Measurements from ENCODE around the gene SNRNP200.
"Not testable (repeated sequence)": the region's sequence is repeated elsewhere in the genome, so short reads cannot be mapped to it uniquely, and the experiment has no call there.

SNRNP200 gene

GRCh38 chr2:96274355-96275056 is 30.8 kb downstream of the SNRNP200 start:
- no peak for DNase-seq (ENCODE audit: low read depth)

- no peak for DNase-seq (ENCODE audit: low read depth)
Measured at GRCh38 chr2:96273763-96274162, 31.6 kb downstream of the SNRNP200 start.

GRCh38 chr2:96271995-96272394 is 33.4 kb downstream of the SNRNP200 start:
- no peak for DNase-seq (ENCODE audit: low read depth)

GRCh38 chr2:96267159-96267971 is 38.0 kb downstream of the SNRNP200 start:
- peak; percentile 64 for DNase-seq (ENCODE audit: low read depth)

GRCh38 chr2:96265840-96266679 is 39.3 kb downstream of the SNRNP200 start, which contains the start of the genes CIAO1 and TMEM127:
Gene CIAO1, plus strand, starts transcription at chr2:96266225. Its CDS starts 126 bp downstream, at chr2:96266351.
Gene TMEM127, minus strand, starts transcription at chr2:96265997. Its CDS starts 616 bp downstream, at chr2:96265381.
- DNase-seq (ENCODE audit: low read depth), result peak; percentile 98

GRCh38 chr2:96265349-96265839 is 40.0 kb downstream of the SNRNP200 start:
- DNase-seq (ENCODE audit: low read depth), result peak; percentile 47

GRCh38 chr2:96264656-96265348 is 40.5 kb downstream of the SNRNP200 start:
- DNase-seq (ENCODE audit: low read depth), result peak; percentile 71

GRCh38 chr2:96264086-96264485 is 41.3 kb downstream of the SNRNP200 start:
- DNase-seq (ENCODE audit: low read depth), result no peak

GRCh38 chr2:96262306-96262705 is 43.0 kb downstream of the SNRNP200 start:
- no peak for DNase-seq (ENCODE audit: low read depth)

GRCh38 chr2:96261328-96262003 is 43.9 kb downstream of the SNRNP200 start:
- no peak for DNase-seq (ENCODE audit: low read depth)

- peak; percentile 93 for DNase-seq (ENCODE audit: low read depth)
Measured at GRCh38 chr2:96260387-96261260, 44.7 kb downstream of the SNRNP200 start.

- DNase-seq (ENCODE audit: low read depth), result no peak
Measured at GRCh38 chr2:96259497-96259921, 45.8 kb downstream of the SNRNP200 start.

- no peak for DNase-seq (ENCODE audit: low read depth)
Measured at GRCh38 chr2:96258166-96259022, 47.0 kb downstream of the SNRNP200 start.

GRCh38 chr2:96257744-96258143 is 47.6 kb downstream of the SNRNP200 start:
- not testable (repeated sequence) for DNase-seq (ENCODE audit: low read depth)

- DNase-seq (ENCODE audit: low read depth), result no peak
Measured at GRCh38 chr2:96256611-96257113, 48.7 kb downstream of the SNRNP200 start.

- DNase-seq (ENCODE audit: low read depth), result no peak
Measured at GRCh38 chr2:96254571-96254970, 50.8 kb downstream of the SNRNP200 start.

GRCh38 chr2:96253006-96253405 is 52.3 kb downstream of the SNRNP200 start:
- DNase-seq (ENCODE audit: low read depth), result no peak

GRCh38 chr2:96252526-96252925 is 52.8 kb downstream of the SNRNP200 start:
- DNase-seq (ENCODE audit: low read depth), result no peak
